NOMO-1 (cell line): Measurements from ENCODE around the gene OR13C5.
"Not testable (repeated sequence)": the region's sequence is repeated elsewhere in the genome, so short reads cannot be mapped to it uniquely, and the experiment has no call there.

Experiments used
- DNase-seq, 2 experiments: peaks; one replicate each; lab custom pipeline; 2025; ENCODE audit not compliant: unreplicated experiment in 2 of 2; lab: John Stamatoyannopoulos, UW

The OR13C5 gene, protein sequence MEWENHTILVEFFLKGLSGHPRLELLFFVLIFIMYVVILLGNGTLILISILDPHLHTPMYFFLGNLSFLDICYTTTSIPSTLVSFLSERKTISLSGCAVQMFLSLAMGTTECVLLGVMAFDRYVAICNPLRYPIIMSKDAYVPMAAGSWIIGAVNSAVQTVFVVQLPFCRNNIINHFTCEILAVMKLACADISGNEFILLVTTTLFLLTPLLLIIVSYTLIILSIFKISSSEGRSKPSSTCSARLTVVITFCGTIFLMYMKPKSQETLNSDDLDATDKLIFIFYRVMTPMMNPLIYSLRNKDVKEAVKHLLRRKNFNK

DNA sequence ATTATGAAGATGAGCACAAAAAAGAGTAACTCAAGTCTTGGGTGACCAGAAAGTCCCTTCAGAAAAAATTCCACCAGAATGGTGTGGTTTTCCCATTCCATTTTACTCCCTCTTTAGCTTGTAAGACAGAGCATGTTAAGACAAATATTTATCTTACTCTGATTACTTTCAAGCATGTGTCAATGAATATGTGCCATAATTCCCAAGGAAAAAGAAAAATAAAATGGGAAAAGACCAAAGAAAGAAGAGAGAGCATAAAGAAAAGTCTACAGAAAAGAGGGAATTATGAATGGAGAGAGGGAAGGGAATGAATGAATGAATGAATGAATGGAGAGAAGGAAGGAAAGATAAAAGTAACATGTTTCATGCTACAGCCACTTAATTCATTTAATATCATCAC is at the start of gene OR13C5:
Gene OR13C5, minus strand, starts transcription at position 101 of the 400 bp plus-strand sequence. Its CDS starts 0 bp downstream, at position 101.
- not testable (repeated sequence) for DNase-seq

DNA sequence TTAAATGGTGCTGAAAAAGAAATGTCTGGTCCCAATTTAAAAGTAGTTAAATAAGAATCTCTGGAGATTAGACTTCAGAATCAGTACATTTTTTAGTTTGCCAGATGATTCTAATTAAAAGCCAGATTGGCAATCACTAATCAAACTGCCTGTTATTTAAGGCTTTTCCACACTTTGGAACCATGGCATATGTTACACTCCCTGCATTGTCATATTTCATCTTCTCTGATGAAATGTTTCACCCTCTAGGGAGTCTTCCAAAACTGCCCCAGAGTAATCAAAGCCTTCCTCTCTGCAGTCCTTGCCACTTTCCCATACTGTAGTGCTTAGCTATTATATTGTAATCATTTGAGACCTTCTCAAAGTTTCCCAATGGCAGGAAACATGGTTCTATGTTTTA is 36.2 kb upstream of the OR13C5 start:
- no peak for DNase-seq

DNA sequence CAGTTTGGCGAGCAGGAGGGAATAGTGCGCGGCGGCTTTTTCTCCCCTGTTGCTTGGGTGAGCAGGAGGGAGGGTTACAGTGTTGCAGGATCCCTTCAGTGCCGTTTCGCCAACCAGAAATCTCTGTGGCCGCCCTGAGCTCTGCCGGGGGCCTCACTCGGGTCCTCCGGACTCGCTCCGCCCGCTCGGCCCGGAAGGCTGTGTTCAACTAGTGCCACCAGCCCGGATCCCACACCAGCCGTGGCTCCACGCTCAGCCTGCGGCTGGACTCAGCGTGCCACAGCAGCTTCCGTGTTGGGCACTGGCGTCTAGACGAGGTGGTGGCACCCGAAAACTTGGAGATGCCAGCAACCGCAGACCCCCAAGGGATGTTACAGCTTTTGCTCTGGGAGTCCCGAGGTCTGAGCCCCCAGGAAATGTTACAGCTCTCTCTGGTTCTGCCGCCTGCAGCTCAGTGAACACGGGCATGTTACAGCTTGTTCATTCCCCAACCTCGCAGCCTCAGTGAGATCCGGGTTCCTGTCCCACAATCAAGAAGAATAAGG is 34.8 kb upstream of the OR13C5 start:
- no peak for DNase-seq

DNA sequence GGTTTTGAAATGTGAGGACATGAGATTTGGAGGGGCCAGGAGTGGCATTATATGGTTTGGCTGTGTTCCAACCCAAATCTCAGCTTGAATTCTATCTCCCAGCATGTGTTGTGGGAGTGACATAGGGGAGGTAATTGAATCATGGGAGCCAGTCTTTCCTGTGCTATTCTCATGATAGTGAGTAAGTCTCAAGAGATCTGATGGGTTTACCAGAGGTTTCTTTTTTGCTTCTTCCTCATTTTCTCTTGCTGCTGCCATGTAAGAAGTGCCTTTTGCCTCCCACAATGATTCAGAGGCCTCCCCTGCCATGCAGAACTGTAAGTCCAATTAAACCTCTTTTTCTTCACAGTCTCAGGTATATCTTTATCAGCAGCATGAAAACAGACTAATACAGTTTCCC is 26.8 kb upstream of the OR13C5 start:
- DNase-seq = not testable (repeated sequence)

DNA sequence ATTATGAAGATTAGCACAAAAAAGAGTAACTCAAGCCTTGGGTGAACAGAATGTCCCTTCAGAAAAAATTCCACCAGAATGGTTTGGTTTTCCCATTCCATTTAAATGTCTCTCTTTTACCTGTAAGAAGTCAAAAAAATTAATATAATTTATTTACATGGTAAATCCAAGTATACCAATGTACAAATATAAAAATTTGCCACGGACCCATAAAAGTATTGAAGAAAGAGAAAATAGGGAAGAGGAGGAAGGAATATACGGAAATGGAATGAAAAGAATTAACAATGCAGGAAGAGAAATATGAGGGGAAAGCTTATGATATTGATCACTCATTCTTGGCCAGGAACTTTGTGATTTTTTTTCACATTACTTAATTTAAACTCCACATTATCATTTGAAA is 18.9 kb upstream of the OR13C5 start, which contains the start of gene OR13C9:
Gene OR13C9, minus strand, starts transcription at position 101 of the 400 bp plus-strand sequence. Its CDS starts 0 bp downstream, at position 101.
- DNase-seq = no peak

DNA sequence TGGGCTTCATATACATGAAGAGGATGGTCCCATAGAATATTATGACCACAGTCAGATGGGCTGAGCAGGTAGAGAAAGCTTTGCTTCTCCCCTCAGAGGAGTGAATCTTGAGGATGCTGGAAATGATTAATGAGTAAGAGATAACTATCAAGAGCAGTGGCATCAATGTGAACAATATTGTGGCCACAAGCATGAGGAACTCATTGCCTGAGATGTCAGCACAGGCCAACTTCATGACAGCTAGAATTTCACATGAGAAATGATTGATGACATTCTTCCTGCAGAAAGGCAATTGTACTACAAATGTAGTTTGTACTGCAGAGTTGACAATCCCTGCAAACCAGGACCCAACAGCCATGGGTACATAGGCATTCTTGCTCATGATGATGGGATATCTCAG is 18.2 kb upstream of the OR13C5 start:
- DNase-seq = no peak

DNA sequence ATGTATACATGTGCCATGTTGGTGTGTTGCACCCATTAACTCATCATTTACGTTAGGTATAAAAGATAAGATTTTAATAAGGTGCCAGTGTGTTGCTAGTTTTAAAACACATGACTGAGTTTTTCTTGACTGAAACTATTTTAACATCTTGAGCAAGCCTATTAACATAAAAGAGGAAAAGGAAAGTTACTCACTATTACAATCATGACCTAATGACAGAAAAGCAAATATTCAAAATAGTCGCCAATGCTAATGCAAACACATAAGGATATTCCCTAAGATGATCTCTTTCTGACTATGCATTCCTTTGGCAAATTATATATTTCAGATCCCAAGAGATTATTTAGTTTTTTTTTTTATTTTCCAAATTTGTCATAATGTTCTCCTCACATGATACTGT is 12.0 kb upstream of the OR13C5 start:
- DNase-seq = no peak

DNA sequence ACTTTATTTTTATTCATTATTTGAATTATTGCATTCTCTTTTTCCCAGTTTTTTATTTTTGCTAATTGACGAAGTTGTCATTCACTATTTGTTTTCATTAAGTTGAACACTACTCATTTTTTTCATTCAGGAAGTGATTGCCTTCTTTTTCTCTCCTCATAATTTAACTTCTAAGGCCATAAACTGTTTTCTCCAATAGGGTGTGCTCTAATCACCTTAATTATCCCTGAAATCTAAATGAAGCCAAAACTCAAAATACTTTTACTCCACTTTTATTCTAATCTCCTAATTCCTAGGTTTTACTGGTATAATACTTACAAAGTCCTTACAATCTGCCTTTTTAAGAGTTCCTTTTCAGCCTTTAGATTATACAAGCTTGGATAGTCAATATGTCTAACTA is 9.1 kb upstream of the OR13C5 start:
- DNase-seq = no peak

DNA sequence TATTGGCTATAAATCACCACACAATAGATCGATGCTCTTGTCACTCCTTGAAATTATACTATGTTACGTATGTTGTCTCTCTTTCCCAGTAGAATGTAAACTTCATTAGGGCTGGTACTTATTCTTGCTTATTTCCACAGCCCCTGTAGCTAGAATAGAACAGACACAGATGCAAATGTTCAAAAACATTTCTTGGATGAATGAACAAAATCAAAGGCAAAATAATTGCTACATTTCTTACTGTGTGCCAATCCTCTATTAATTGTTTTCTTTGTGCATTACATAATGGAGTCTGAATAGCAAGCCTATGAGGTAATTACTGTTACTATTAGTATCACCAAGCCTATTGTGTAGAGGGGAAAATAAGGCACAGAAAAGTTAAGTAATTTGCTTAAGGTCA is 6.9 kb upstream of the OR13C5 start:
- no peak for DNase-seq

DNA sequence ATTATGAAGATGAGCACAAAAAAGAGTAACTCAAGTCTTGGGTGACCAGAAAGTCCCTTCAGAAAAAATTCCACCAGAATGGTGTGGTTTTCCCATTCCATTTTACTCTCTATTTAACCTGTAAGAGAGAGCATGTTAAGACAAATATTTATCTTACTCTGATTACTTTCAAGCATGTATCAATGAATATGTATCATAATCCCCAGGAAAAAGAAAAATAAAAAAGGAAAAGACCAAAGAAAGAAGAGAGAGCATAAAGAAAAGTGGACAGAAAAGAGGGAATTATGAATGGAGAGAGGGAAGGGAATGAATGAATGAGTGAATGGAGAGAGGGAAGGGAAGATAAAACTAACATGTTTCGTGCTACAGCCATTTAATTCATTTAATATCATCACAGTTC is 6.3 kb upstream of the OR13C5 start, which contains the start of gene OR13C2:
Gene OR13C2, minus strand, starts transcription at position 101 of the 400 bp plus-strand sequence. Its CDS starts 0 bp downstream, at position 101.
- DNase-seq = not testable (repeated sequence)

DNA sequence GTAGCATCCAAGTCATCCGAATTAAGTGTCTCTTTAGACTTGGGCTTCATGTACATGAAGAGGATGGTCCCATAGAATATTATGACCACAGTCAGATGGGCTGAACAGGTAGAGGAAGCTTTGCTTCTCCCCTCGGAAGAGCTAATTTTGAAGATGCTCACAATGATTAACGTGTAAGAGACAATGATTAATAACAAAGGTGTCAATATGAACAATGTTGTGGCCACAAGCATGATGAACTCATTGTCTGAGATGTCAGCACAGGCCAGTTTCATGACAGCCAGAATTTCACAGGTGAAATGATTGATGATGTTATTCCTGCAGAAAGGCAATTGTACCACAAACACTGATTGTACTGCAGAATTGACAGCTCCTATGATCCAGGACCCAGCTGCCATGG is 5.6 kb upstream of the OR13C5 start:
- DNase-seq = no peak

DNA sequence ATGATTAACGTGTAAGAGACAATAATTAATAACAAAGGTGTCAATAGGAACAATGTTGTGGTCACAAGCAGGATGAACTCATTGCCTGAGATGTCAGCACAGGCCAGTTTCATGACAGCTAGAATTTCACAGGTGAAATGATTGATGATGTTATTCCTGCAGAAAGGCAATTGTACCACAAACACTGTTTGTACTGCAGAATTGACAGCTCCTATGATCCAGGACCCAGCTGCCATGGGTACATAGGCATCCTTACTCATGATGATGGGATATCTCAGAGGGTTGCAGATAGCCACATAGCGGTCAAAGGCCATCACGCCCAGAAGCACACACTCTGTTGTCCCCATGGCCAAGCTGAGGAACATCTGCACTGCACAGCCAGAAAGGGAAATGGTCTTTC is 464 bp downstream of the OR13C5 start:
- DNase-seq = not testable (repeated sequence)

DNA sequence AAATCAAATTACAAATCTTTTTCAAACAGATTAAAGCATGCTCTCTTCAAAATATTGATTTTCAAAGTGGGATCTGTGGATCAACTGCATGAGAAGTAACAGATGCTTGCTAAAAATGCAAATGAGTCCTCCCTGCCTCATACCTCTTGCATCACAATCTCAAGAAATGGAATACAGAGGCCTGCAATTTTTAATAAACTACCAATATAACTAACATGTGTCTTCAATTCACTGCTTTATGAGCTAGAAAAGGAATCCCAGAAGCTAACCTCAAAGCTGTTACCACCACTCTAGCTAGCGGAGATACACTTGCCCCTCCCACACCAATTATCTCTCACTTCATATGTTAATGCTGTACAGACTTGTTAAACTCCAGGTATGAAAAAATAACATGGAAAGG is 9.6 kb downstream of the OR13C5 start:
- no peak for DNase-seq

DNA sequence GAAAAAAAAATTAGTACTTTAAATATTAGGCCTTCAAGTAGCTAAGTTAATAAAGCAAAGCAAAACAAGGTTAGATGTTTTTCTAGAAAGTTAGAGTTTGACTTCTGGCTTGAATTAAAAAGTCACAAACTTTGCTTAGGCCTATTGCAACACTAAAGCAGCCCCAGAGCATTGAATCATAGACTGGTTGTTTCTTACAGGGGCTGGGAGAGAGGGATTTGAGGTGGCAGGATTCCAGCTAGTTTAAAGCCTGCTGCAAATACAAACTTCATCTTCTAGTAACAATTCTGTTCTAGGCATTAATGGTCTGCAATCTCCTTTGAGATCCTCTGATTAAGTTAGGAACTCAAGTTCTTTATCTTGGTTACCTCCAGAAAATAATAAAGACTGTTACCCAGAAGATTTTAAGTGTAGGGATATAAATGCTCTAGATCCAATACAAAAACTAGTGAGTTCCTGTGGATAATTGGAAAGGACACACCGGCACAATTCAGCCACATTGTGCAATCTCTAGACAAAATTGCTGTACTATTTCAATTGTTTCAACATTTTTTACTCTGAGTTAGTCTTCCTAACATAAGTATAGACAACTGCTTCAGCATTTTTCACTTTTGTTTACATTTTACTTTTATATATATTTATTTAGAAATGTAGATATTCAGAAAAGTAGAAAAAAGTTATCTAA is 12.6 kb downstream of the OR13C5 start:
- no peak for DNase-seq

DNA sequence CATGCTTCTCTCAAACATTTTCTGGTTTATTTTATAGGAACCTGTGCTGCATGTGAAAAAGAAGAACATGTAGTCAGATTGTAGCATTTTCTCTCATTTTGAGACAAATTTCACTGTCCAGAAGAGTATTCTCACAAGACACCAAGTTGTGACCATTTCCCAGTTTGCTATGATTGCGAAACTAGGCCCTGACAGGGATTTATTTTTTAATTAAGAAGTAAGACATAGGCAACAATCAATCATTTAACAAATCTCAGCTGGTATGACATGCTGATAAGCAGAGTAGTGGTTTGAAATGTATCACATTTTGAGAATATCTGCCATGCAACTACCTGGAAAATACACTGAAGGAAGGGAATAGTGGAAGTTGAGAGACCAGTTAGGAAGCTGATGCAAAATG is 18.7 kb downstream of the OR13C5 start:
- DNase-seq = no peak

DNA sequence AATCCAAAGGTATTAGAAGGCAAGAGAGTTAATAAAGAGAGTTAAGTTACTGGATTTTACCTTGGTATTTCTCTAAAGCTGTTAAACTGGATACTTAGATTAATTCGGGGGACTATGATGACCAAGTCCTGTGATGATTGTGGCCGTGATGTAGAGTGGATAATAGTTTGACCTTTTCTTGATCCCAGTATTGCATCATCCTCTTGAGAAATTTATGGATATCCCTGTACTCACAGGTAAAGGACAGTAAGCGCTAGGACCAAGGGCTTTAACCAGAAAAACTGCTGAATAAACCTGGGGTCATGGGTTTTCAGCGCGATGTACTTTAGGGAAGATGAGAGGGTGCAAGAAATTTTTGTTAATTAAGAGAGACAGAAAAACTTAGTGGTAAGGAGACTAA is 21.9 kb downstream of the OR13C5 start:
- DNase-seq = no peak

DNA sequence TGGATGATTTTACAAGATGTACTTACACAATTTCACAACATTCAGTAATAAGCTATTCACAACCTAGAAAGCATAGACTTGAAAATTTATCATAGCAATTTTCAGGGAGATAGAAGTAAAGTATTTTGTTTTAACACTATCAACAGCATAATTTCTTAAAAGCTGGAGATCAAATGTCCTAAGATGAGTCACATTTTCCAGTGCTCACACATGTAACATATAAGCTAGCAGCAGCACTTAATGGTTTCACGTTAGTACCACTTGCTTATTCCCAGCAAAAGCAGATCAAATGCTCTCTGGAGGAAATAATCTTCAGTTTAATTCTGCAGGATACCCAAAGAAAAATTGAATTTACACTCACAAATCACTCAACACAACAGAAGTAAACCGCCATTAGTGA is 23.8 kb downstream of the OR13C5 start:
- DNase-seq = no peak

DNA sequence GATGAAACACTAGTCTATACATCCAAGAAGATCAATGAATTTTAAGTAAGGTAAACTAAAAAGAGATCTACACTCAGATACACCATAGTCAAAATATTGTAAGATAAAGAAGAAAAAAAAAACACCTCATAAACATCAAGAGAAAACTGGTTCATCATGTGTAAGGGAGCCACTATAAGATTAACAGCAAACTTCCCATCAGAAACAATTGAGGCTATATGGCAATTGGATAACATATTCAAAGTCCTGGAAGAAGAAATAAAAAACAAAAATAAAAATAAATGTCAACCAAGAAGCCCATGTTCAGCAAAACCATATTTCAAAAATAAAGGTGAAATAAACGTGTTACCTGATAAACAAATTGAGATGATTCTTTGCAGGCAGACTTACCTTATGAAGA is 26.6 kb downstream of the OR13C5 start:
- no peak for DNase-seq

DNA sequence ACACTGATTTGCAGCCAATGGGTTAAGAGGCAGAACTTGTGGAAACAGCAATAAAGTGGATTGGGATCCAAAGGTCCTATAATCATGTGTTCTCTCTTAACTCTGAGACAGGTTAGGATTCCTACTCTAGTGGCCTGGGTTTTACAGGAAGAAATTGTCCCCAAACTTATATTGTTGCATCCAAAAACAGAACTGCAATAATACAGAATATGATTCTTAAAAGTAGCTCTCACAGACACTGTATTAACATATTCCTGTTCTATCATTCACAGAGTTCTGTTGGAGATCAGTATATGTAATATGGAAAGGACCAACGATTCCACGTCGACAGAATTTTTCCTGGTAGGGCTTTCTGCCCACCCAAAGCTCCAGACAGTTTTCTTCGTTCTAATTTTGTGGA is 30.3 kb downstream of the OR13C5 start, which contains the start of gene OR13C8:
Gene OR13C8, plus strand, starts transcription at position 301 of the 400 bp plus-strand sequence. Its CDS starts 0 bp downstream, at position 301.
- DNase-seq = no peak

DNA sequence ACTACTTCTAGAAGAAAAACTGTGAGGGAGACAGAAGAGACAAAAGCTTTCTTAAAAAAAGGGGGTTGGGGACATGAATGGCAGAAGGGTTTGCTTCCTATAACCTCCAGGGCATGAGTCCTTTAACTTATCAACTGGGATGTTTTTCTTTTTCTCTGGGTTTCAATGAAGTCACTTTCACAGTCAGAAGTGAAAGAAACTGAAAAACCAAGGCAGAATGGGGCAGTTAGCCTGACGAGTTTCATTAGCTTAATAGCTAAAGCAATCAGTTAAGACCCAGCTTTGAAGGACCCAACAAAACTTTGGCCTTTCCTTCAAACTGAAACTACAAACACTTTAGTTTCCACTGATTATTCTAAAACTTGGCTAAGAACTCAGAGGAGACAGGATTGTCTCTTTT is 34.9 kb downstream of the OR13C5 start:
- DNase-seq = no peak

DNA sequence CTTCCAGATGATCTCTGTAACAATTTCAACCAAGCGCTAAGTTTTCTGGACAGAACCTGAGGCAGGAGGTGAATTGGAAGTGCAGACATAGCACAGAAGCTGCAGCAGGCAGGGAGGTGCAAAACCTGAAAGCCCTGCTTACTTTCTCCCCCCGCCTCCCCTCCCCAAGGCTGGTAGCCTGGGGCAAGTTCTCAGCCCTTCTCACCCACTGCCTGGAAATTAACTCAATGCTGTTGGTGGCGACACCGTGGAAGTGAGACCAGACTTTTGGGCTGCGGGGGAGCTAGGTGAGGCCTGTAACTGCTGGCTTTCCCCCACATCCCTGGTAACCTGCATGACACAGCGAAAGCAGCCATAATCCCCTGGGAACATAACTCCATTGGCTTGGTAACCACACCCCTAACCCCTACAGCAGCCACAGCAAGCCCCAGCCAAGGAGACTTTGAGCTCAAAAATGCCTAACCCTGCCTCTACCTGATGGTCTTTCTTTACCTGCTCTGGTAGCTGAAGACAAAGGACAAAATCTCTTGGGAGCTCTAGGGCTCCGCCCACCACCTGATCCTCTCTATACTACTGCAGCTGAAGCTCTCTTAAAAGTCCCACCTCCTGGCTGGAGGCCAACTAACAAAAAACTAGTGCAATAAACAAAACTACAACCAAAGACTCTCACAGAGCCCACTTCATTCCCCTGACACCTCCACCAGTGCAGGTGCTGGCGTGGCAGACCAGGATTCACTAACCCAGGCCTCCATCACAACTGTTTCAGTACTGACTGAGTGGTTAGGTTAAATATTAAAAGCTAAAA is 42.2 kb downstream of the OR13C5 start:
- DNase-seq = no peak
